HG03095 (cell line): Measurements from ENCODE around the gene OSBPL2.

Source experiments
- ATAC-seq: cut with Tn5 transposase; IDR thresholded peaks from one replicate; pipeline ENCODE4 v1.9.1; 2021; ENCODE audit warnings: moderate library complexity; ENCODE audit not compliant: unreplicated experiment

Gene OSBPL2

DNA sequence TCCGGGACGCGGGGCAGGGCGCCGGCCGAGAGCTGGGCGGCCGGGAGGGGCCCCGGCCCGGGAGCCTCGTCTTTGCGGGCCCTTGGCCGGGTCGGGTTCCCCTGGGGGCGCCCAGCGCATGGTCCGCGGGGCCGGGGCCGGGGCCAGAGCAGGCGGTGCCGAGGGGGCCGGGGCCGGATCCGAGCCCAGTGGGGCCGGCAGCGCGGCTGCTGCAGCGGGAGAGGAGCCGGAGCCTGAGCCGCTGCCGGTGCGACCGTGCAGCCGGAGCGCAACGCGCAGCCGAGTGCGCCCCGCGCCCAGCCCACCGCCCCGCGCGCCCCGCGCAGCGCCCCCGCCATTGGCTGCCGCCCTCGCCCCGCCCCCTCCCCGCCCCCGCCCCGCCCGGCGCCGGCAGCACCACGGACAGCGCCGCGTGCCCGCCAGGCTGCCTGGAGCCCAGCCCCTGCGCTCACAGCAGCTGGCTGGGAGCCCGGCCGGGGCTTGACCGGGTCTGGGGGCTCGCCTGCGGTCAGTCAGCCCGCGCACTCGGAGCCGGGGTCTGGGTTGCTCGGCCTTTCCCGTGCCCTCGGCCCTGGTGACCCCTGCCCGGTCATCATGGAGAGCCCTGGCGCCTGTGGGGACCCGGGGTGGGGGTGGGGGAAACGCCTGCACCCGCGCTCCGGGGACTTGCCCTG is 18.2 kb upstream of the OSBPL2 start, which contains the start of gene HRH3:
Gene HRH3, minus strand, starts transcription at position 287 of the 674 bp plus-strand sequence. CDS start 308 bp downstream, outside the sequence.
- ATAC-seq, result no peak

- no peak for ATAC-seq
Observed at GRCh38 chr20:62220666-62221568, 17.4 kb upstream of the OSBPL2 start.

DNA sequence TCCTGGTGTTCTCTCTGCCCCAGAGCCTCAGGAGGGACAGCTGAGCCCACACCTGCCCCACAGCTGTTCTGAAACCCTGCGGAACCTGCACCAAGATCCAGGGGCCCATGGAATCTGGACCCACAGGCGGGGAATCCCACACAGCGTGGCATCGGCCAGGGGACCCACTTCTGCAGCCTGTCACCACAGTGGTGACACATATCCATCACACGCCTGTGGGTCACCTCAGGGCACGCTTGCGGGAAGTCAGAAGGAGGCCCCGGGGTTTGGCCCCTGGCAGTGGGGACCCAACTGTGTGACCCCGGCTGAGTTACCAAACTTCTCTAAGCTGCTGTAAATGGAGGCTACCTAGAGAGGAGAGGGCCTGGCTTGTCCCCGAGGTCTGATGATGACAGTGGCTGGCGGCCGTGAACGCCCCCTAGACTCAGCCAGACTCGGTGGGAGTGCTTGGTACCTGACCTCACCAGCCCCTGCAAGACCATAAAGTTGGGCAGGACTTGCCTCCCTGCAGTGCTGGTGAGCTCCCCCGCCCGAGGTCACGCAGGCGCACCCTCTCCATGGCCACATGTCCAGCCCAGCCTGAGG is 16.0 kb upstream of the OSBPL2 start:
- ATAC-seq, result no peak

DNA sequence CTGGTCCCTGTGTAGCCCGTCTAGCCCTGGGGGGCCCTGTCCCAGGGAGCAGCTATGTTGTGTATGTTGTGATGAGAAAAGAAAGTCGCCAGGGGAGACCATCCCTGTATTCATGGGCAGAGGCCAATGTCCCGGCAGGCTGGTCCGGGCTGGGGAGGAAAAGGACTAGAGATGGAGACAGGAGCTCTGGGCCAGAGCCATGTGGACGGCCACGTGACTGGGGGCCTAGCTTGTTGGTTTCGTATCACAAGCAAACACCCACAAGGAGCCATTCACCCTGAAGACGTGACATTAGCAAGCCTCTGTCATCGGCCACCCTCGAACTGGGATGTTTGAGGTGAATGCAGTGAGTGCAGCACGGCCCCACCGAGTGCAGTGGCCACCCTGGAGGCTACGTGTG is 15.3 kb upstream of the OSBPL2 start:
- ATAC-seq, result no peak

DNA sequence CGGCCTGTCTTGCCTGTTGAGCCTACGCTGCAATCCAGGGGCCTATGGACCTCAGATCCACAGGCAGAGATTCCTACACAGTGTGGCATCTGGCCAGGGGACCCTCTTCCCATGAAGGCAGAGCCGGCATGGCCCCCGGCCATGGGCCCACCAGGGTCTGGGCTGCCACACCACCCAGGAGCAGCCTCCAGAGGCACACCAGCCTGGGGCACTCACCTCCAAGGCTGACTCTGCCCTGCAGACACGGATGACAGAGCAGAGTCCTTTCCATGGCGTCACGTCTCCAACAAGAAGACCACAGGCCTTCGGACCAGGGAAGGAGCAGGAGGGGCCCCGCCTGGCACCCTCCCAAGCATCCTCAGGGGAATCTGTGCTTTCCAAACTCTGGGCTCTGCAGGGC is 14.8 kb upstream of the OSBPL2 start:
- no peak for ATAC-seq

DNA sequence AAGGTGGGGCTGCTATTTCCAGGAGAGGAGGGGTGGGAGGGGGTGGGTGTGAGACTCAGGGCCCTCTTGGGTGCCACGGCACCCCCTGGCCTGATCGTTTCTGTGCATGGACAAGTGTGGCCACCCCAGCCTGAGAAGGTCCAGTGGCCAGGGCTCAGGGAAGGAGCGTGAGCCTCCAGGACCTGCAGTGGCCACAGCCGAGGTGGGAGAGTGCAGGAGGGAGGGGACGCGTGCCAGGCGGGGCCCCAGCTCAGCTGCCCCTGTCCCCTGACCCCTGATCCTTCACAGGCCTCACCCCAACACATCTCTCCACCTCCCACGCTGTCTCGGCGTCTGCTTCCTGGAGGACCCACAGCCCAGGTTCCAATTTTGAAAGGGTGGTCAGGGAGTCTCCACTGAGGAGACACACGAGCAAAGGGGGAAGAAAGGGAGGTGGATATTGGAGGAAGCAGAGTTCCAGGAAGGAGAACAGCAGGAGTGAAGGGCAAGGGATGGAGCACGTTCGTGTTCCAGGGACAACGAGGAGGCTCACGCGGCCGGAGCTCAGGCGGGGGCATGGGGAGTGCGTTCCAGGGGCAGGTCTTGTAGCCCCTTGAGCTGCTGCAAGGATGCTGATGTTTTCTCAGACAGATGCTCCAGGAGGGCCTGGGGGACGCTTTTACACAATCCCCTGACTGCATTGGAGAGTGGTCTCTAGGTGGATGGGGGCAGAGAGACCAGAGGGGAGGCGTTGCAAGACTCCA is 14.0 kb upstream of the OSBPL2 start:
- no peak for ATAC-seq

DNA sequence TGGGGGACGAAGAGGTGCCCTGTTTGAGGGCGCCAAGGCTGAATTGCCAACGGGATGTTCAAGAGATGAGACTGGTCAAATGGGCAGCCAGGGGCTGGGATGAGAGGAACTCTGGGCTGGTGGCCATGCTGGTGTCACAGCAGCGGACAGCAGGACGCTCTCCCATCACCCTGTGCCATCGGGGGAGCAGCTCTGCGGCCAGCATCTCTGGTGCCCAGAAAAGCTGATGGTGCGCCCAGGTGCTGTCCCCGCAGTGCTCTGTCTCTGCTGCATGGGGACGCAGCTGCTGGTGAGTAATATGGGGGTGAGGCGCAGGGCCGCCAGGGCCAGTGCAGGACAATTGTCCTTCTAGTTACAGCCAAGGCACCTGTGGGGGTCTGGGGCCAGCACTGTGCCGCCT is 13.3 kb upstream of the OSBPL2 start:
- ATAC-seq, result no peak

DNA sequence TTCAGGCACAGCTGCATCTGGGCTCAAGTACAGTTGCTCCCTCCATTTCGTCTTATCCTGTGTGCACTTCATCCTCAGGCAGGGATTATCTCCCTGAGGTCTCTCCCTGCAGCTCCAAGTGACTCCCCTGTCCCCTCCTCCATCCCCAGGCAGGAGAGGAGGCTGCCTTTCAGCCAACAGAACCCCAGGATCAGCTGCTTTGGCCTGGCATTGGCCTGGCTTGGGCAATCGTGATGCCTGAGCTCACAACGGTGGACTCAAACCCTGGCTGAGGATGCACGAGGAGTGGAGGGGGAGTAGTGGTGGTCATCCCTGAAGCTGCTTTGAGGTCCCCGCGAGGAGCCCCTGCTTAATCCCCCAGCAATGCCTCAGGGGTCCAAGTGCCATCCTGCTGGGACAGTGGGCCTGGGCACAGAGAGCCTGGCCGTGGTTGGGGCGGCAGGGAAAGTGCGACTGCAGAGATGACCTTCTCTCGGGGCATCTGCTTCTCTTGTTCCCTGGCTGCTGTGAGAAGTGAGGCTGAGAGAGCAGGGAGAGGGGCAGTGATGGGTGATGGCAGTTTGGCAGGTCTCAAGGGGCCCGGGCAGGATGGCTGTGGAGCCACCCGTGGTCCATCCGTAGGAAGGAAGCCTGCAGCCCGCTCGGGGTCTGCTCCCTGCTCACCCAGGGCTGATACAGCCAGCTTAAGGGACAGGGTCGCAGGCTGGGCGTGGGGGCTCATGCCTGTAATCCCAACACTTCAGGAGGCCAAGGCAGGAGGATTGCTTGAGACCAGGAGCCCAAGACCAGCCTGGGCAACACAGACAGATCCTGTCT is 12.3 kb upstream of the OSBPL2 start:
- ATAC-seq, result no peak

DNA sequence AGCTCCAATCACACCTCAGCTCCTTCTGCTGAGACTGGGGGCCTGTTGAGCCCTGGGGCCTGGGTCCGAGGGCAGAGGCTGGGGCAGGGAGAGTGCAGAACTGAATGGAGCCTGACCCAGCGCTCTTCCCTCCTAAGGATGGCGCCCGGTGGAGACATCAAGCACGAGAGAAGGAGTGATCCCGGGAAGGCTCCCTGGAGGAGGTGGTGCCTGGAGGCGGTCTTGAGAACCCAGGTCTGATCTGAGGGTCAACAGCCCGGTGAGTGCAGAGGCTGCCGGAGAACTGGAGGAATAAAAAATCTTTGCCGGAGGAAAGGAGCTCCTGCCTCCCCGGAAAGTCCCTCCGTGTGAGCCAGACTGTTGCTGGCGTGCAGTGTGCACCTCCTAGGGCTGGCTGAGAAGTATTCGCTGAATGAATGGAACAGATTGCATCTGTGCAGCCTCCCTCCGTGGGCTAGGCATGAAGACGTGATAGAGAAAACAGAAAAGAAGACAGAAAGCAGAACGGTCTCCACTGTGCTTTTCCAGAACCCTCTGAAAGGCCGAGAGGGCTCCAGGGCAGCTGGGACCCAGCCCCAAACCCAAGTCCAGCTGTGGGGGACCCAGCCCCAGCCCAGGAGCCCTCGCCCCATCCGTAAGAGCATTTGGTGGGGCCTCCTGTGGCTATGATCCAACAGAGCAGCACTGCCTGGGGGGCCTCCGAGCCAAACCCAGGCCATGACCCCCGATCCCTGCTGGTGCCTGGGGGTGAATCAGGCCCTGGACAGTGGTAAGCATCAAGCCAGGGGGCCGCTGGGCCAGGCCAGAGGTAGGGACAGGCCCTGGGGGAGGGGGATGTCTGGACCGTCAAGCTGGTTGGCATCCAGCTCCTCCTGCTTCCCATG is 11.4 kb upstream of the OSBPL2 start:
- no peak for ATAC-seq

GRCh38 chr20:62227591-62227976 is 10.7 kb upstream of the OSBPL2 start:
- ATAC-seq, result no peak

- ATAC-seq, result no peak
Observed at GRCh38 chr20:62227977-62228958, 10.1 kb upstream of the OSBPL2 start.

DNA sequence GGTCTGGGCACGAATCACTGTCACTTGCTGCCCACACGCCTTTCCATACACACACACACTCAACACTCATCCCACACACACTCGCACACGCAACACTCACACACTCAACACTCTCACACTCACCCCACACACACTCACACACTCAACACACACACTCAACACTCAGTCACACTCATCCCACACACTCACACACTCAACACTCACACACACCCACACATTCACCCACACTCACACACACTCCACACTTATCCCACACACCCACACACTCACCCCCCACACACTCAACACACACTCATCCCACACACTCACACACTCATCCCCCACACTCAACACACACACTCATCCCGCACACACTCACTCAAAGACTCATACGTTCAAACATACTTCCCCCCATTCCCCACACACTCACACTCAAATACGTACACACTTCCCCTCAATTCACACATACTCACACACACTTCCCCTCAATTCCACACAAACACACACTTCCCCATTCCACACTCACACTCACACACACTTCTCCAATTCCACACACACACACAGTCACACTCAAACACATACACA is 9.3 kb upstream of the OSBPL2 start:
- no peak for ATAC-seq

- ATAC-seq, result no peak
Observed at GRCh38 chr20:62229667-62230066, 8.7 kb upstream of the OSBPL2 start.

GRCh38 chr20:62230276-62230675 is 8.0 kb upstream of the OSBPL2 start:
- no peak for ATAC-seq

DNA sequence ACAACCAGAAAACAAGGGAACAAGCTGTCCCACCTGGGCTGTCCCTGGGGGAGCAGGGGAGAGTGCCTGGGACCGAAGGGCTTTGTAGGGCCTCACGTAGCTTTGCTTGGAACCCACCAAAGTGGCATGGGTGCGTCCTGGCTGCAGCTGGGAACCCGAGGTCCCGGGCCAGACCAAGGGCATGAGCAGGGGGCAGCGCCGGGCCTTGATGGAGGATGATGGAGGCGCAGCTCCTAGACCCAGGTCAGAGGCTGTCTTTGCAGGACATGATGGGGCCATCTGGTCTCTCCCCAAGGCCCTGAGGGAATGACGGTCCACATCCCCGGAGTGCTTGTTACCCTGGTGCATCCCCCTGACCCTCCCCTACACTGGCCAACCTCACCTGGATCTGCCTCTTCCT is 7.6 kb upstream of the OSBPL2 start:
- ATAC-seq, result no peak

DNA sequence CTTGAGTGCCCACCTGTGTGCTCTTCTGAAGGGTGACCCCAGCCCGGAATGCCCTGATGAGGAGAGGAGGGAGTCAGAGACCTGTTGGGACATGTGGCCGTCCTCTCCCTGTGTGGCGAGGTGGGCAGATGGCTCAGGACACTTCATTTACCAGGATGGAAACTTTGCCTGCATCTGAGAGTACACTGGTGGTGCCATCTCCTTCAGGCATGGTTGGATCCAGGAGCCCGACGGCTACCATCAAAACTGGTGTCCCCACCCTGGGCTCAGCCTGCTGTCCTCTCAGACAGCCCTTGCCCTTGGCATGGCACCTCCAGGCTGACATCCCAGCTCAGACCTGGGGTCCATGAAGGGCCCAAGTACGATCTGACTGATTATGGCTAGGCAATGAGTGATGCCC is 7.0 kb upstream of the OSBPL2 start:
- ATAC-seq, result no peak

DNA sequence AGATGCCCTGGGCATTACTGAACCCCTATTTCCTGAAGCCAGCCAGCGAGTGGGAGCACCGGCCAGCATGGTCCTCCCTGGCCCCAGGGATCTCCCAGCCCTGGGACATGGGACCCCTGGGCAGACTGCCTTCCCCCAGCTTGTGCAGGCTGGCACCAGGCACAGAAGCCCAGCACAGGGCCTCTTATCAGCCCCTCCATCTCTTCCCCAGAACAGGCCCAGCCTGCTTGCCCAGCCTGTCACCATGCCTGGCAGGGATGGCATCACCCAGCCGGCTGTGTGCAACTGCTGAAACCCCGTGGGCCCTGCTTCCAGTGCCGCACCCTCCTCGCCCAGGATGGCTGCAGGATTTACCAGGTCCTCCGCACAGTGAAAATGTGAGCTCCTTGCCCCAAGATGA is 6.1 kb upstream of the OSBPL2 start:
- no peak for ATAC-seq
